Colonic mucosa (tissue), 4 donors: ENCODE results near the gene TMEM9. TPM values are rescaled to one million over a fixed set of nuclear protein-coding genes. Genes with fewer than 3 reads are reported as not detected.

Experiments used
- DNase-seq: peaks from one replicate; pipeline ENCODE4 v3.0.0-alpha.2; 2020
- H3K27ac ChIP-seq: fragments of 200-600 bp; one replicate; pipeline ENCODE4 v1.8.0; 2021
- H3K27me3 ChIP-seq: fragments of 200-600 bp; one replicate; pipeline ENCODE4 v1.8.0; 2021
- H3K36me3 ChIP-seq: fragments of 200-600 bp; one replicate; pipeline ENCODE4 v1.8.0; 2021
- H3K4me1 ChIP-seq: fragments of 200-600 bp; one replicate; pipeline ENCODE4 v1.8.0; 2021; ENCODE audit warnings: mild to moderate bottlenecking
- H3K4me3 ChIP-seq: fragments of 200-600 bp; one replicate; pipeline ENCODE4 v1.8.0; 2021
- H3K9ac ChIP-seq, 2 donors: one replicate each; pipeline ENCODE4 v1.7.0; 2013; ENCODE audit warnings: control low read depth in 2 of 2, low read depth in 2 of 2, low read length in 2 of 2
- H3K9me3 ChIP-seq: fragments of 200-600 bp; one replicate; pipeline ENCODE4 v1.8.0; 2021
- intact Hi-C: fragments of 100-400 bp; cut with DNase I; formaldehyde crosslinking; loops from one replicate; pipeline ENCODE4 v1.14.1; 2022
- total RNA-seq, 2 donors: library from RNA; stranded (reverse); fragmentation: NEBNext Ultra II Directional in 1 of 2; extraction: Animal tissue kit (Norgen Biotek cat#: 25700) in 1 of 2; gene quantifications; one replicate each; pipeline ENCODE4 v1.2.1, GENCODE V29; 2021
- TF ChIP-seq, protein P1 (sequence below): fragments of 200-600 bp; IDR thresholded peaks from one replicate; pipeline ENCODE4 v1.8.0; 2022; ENCODE audit warnings: antibody characterized with exemption, mild to moderate bottlenecking
- donor health status: healthy.
- donor health status: DM: no; HTN: no; CAD: no.
- donor health status: DM: no; HTN: no; CAD: no.

TMEM9 gene
- total RNA-seq, 2 donors from 2014 or later, result 35.4 to 38.2 TPM

DNA sequence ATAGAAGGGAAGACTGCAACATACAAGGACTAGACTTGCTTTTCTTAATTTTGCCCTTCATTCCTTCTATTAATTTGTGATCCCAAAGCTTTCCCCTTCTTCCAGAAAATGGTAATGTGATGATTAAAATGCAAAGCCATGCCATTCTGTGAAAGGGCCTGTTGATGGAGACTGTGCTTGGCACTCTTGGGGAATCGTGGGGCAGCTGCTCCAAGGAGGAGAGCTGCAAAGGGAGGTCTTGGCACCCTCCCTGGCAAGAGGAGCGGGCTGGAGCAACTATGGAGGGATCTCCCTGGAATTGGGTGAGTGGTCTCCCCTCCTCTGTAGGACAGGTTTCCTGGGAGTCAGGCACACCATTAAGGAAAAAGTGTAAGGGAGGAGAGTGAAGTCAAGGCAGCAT is 58.7 kb downstream of the TMEM9 start:
- Histone ChIP-seq H3K9me3 (no peaks in the 10 kb centered on the region), H3K4me1 (no peaks in the 10 kb centered on the region), H3K27me3 (no peaks in the 10 kb centered on the region), H3K4me3 (no peak overlapping the region), H3K9ac (no peak overlapping the region), H3K27ac (no peak overlapping the region), H3K36me3 (no peaks in the 10 kb centered on the region)
- TF ChIP-seq, protein P1, sequence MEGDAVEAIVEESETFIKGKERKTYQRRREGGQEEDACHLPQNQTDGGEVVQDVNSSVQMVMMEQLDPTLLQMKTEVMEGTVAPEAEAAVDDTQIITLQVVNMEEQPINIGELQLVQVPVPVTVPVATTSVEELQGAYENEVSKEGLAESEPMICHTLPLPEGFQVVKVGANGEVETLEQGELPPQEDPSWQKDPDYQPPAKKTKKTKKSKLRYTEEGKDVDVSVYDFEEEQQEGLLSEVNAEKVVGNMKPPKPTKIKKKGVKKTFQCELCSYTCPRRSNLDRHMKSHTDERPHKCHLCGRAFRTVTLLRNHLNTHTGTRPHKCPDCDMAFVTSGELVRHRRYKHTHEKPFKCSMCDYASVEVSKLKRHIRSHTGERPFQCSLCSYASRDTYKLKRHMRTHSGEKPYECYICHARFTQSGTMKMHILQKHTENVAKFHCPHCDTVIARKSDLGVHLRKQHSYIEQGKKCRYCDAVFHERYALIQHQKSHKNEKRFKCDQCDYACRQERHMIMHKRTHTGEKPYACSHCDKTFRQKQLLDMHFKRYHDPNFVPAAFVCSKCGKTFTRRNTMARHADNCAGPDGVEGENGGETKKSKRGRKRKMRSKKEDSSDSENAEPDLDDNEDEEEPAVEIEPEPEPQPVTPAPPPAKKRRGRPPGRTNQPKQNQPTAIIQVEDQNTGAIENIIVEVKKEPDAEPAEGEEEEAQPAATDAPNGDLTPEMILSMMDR, result no peak
- DNase-seq, result no peak
- intact Hi-C loops, result no loop called here

DNA sequence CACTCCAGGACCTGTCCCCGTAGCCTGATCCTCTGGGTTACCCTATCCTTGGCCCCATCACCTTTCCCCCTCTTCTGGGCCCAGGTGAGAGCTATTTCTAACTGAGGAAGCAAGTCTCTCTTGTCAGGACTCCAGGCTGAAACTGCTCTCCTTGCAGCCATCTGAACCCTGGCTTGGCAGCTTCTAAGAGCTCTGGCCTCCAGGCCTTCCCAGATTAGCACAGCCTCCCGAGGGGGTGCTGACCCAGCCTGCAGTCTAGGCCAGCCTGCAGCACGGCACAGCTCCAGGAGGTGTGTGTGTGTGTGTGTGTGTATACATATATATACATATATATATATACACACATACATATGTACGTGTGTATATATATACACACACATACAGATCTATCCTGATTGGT is 59.4 kb downstream of the TMEM9 start:
- no peak for DNase-seq
- TF ChIP-seq, protein P1, result no peak
- H3K9me3 ChIP-seq, result no peaks in the 10 kb centered on the region
- H3K27me3 ChIP-seq, result no peaks in the 10 kb centered on the region
- intact Hi-C loops, result no loop called here
- H3K27ac ChIP-seq, result no peak overlapping the region
- no peak overlapping the region for H3K4me3 ChIP-seq
- no peak overlapping the region for H3K9ac ChIP-seq
- no peaks in the 10 kb centered on the region for H3K36me3 ChIP-seq
- no peaks in the 10 kb centered on the region for H3K4me1 ChIP-seq

DNA sequence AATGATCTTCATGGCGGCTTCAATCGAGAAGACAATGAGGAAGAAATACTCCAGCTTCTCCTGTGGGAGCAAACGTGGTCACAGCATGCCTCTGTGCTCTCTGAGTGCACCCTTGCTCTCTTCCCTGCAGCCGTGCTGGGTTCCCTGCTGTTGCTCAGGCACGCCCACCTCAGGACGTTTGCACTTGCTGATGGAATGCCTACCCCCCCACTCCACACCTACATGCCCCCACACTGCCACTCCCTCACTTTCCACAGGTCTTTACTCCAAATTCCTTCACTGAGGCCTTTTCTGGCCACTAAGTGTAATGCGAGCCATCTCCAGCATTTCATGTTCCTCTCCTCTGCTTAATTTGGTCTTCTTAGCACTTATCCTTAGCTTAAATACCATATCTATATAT is 60.3 kb downstream of the TMEM9 start:
- DNase-seq, result no peak
- H3K9ac ChIP-seq, result no peak overlapping the region
- no peaks in the 10 kb centered on the region for H3K9me3 ChIP-seq
- no peaks in the 10 kb centered on the region for H3K27me3 ChIP-seq
- intact Hi-C loops, result no loop called here
- no peak overlapping the region for H3K27ac ChIP-seq
- no peaks in the 10 kb centered on the region for H3K36me3 ChIP-seq
- TF ChIP-seq, protein P1, result no peak
- H3K4me1 ChIP-seq, result no peaks in the 10 kb centered on the region
- no peak overlapping the region for H3K4me3 ChIP-seq

DNA sequence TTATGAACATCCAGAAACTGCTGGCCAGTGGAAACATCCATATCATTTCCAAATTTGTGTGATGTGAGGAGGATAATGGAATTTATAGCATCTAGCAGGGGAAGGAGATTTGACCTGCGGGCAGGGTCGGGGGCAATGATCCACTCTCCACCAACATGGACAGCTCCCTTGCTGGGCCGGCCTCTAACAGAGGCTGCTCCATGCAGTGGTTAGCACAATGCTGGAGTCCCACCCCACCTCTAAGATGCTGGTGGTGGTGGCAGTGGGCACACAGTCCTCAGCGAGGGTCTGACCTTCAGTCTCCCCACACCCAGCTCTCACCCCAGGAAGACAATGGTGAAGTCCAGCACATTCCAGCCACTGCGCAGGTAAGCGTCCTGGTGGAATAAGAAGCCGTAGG is 60.7 kb downstream of the TMEM9 start:
- Histone ChIP-seq H3K27ac (no peak overlapping the region), H3K9me3 (no peaks in the 10 kb centered on the region), H3K9ac (no peak overlapping the region), H3K4me3 (no peak overlapping the region), H3K4me1 (no peaks in the 10 kb centered on the region), H3K27me3 (no peaks in the 10 kb centered on the region), H3K36me3 (no peaks in the 10 kb centered on the region)
- no peak for DNase-seq
- TF ChIP-seq, protein P1, result no peak
- intact Hi-C loops, result no loop called here

DNA sequence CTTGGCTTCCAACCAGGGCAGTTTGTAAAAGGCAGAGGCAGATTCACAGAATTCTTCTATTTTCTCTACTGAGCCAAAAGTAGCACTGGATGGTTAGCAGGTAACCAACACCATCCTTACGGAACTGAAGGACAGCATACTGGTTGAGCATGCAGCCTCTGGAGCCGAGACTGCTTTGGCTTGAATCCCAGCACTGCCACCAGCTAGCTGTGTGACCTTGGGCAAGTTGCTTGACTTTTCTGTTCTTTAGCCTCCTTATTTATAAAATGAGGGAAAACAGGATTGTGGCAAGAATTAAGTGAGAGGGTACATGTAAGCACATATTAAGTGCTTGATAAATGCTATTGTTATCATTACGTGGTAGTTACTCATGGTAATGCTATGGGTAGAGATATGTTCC is 61.5 kb downstream of the TMEM9 start:
- Histone ChIP-seq H3K4me3 (no peak overlapping the region), H3K9ac (no peak overlapping the region), H3K4me1 (no peaks in the 10 kb centered on the region), H3K27me3 (no peaks in the 10 kb centered on the region), H3K9me3 (no peaks in the 10 kb centered on the region), H3K36me3 (no peaks in the 10 kb centered on the region), H3K27ac (no peak overlapping the region)
- no peak for DNase-seq
- intact Hi-C loops, result no loop called here
- TF ChIP-seq, protein P1, result no peak

DNA sequence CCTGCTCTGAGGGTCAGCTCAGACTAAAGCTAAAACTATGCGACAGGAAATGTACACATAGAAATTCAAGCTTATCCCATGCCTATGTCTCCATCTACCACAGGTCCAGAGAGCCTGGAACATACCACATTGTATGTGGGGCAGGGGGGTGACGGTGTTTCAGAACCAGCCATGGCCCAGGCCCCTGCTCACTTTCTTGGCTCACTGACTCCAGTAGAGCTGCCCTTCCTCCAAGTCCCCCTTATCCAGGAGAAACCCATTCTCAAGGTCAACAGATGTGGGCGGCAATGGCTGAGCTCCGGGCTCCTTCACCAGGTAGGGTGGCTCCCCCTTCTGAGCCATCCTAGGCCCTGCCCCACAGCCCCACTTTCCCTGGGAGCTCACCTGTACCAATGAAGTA is 63.0 kb downstream of the TMEM9 start:
- TF ChIP-seq, protein P1, result no peak
- H3K27me3 ChIP-seq, result no peaks in the 10 kb centered on the region
- DNase-seq, result no peak
- H3K4me3 ChIP-seq, result no peak overlapping the region
- H3K27ac ChIP-seq, result no peak overlapping the region
- H3K9ac ChIP-seq, result no peak overlapping the region
- intact Hi-C loops, result no loop called here
- H3K4me1 ChIP-seq, result no peaks in the 10 kb centered on the region
- no peaks in the 10 kb centered on the region for H3K9me3 ChIP-seq
- no peaks in the 10 kb centered on the region for H3K36me3 ChIP-seq
